Sigmoid colon (tissue), 7 donors: Measurements from ENCODE around the gene STON2. TPM values are rescaled to one million over a fixed set of nuclear protein-coding genes. Genes with fewer than 3 reads are reported as not detected.

Source experiments
- DNase-seq: peaks from one replicate; pipeline ENCODE4 v3.0.0-alpha.2; 2019
- H3K27ac ChIP-seq, 4 donors: fragments of 200-600 bp; sonication (generic); one replicate each; pipeline ENCODE4 v1.5.1; 2016 to 2019; ENCODE audit warnings: mild to moderate bottlenecking in 1 of 4
- H3K27me3 ChIP-seq, 3 donors: fragments of 200-600 bp; sonication (generic); one replicate each; pipeline ENCODE4 v1.5.1; 2019; ENCODE audit warnings: mild to moderate bottlenecking in 1 of 3
- H3K36me3 ChIP-seq, 4 donors: fragments of 200-600 bp; sonication (generic); one replicate each; pipeline ENCODE4 v1.5.1; 2016 to 2019
- H3K4me1 ChIP-seq, 4 donors: fragments of 200-600 bp; sonication (generic); one replicate each; pipeline ENCODE4 v1.5.1; 2017 to 2019
- H3K4me3 ChIP-seq, 4 donors: fragments of 200-600 bp; sonication (generic); one replicate each; pipeline ENCODE4 v1.5.1; 2017 to 2019; ENCODE audit warnings: mild to moderate bottlenecking in 2 of 4, moderate library complexity in 1 of 4
- H3K9me3 ChIP-seq, 4 donors: fragments of 200-600 bp in 3 of 4; sonication (generic) in 3 of 4; one replicate each; pipeline versions ENCODE4 v1.5.1 to v1.6.1; 2013 to 2019
- CTCF ChIP-seq, 4 experiments: fragments of 450-650 bp in 3 of 4; fragments of 200-600 bp in 1 of 4; IDR thresholded peaks; one replicate each; pipeline ENCODE4 v1.5.1; 2016 to 2019; ENCODE audit warnings: antibody characterized with exemption in 4 of 4, mild to moderate bottlenecking in 3 of 4, moderate library complexity in 2 of 4
- EP300 ChIP-seq, 4 donors: sonication (generic); formaldehyde crosslinking; IDR thresholded peaks; one replicate each; pipeline ENCODE4 v1.6.1; 2017; ENCODE audit warnings: antibody characterized with exemption in 4 of 4
- POLR2A ChIP-seq, 2 donors: fragments of 450-650 bp; IDR thresholded peaks; one replicate each; pipeline ENCODE4 v1.6.1; 2016; ENCODE audit warnings: antibody characterized with exemption in 2 of 2, mild to moderate bottlenecking in 2 of 2, moderate library complexity in 2 of 2
- POLR2AphosphoS5 ChIP-seq, 4 donors: sonication (generic); formaldehyde crosslinking; IDR thresholded peaks; one replicate each; pipeline ENCODE4 v1.6.1; 2017; ENCODE audit warnings: antibody characterized with exemption in 4 of 4
- WGBS, 2 donors: extraction: QIAGEN DNeasy Blood & Tissue Kit; methylation state at CpG; one replicate each; pipeline ENCODE4 v1.1.7; 2013; 5-methylcytosine and 5-hydroxymethylcytosine counted together
- intact Hi-C: fragments of 100-400 bp; cut with DNase I; formaldehyde crosslinking; loops from one replicate; pipeline ENCODE4 v1.15.1; 2023
- polyA plus RNA-seq, 3 donors: library from polyadenylated mRNA; stranded (reverse); fragments of 200-250 nt; gene quantifications; one replicate each; pipeline ENCODE4 v1.2.3, GENCODE V29; 2013
- total RNA-seq, 4 donors: library from RNA; depleted of rRNA; stranded (reverse); fragments of >200 nt; gene quantifications; one replicate each; pipeline ENCODE4 v1.1.0, GENCODE V29; 2016
- donor health status: healthy with polysubstance abuse.
- donor health status: Bipolar disorder and iron deficiency.
- donor health status: healthy.

Gene STON2
- total and polyA plus RNA-seq, 7 donors = 2.9 to 15.6 (median 12.2) TPM

GRCh38 chr14:81298122-81298521 is 102.0 kb downstream of the STON2 start:
- Histone ChIP-seq H3K4me3 (no peak overlapping the region), H3K4me1 (no peaks in the 10 kb centered on the region), H3K27me3 (no peaks in the 10 kb centered on the region), H3K27ac (no peak overlapping the region), H3K9me3 (no peaks in the 10 kb centered on the region), H3K36me3 (no peaks in the 10 kb centered on the region)
- DNase-seq = no peak
- intact Hi-C loops = no loop called here
- 85 to 89% methylated on average over 2 of the region's 2 CpGs for WGBS, 2 donors
- no peak for TF ChIP-seq EP300 (IDR thresholded peaks at IDR 0.05)
- TF ChIP-seq POLR2AphosphoS5 (IDR thresholded peaks at IDR 0.05) = no peak
- no peak for TF ChIP-seq POLR2A (IDR thresholded peaks at IDR 0.05)
- TF ChIP-seq CTCF (IDR thresholded peaks at IDR 0.05) = no peak

- intact Hi-C loops = no loop called here
- Histone ChIP-seq H3K27me3 (no peaks in the 10 kb centered on the region), H3K4me1 (no peaks in the 10 kb centered on the region), H3K9me3 (no peaks in the 10 kb centered on the region), H3K36me3 (no peaks in the 10 kb centered on the region), H3K4me3 (no peak overlapping the region), H3K27ac (no peak overlapping the region)
- 80 to 82% methylated on average over 4 of the region's 4 CpGs for WGBS, 2 donors
- TF ChIP-seq EP300 (IDR thresholded peaks at IDR 0.05) (no peak), POLR2AphosphoS5 (IDR thresholded peaks at IDR 0.05) (no peak), CTCF (IDR thresholded peaks at IDR 0.05) (no peak), POLR2A (IDR thresholded peaks at IDR 0.05) (no peak)
- DNase-seq = no peak
Observed at GRCh38 chr14:81295958-81296923, 103.9 kb downstream of the STON2 start.

- 44 to 75% methylated on average over 6 of the region's 6 CpGs for WGBS, 2 donors
- H3K27ac ChIP-seq = no peak overlapping the region
- H3K27me3 ChIP-seq = no peaks in the 10 kb centered on the region
- TF ChIP-seq POLR2A (IDR thresholded peaks at IDR 0.05) = no peak
- no peak for TF ChIP-seq POLR2AphosphoS5 (IDR thresholded peaks at IDR 0.05)
- TF ChIP-seq CTCF (IDR thresholded peaks at IDR 0.05) = no peak
- no peak for TF ChIP-seq EP300 (IDR thresholded peaks at IDR 0.05)
- intact Hi-C loops = no loop called here
- no peak for DNase-seq
- no peak overlapping the region for H3K4me3 ChIP-seq
- H3K9me3 ChIP-seq = no peaks in the 10 kb centered on the region
- H3K36me3 ChIP-seq = no peaks in the 10 kb centered on the region
- no peaks in the 10 kb centered on the region for H3K4me1 ChIP-seq
Observed at GRCh38 chr14:81289516-81289915, 110.6 kb downstream of the STON2 start.

- Histone ChIP-seq H3K27me3 (no peaks in the 10 kb centered on the region), H3K36me3 (no peaks in the 10 kb centered on the region), H3K4me3 (no peak overlapping the region), H3K9me3 (no peaks in the 10 kb centered on the region), H3K27ac (no peak overlapping the region), H3K4me1 (no peaks in the 10 kb centered on the region)
- intact Hi-C loops = no loop called here
- WGBS, 2 donors = 86 to 87% methylated on average over 8 of the region's 8 CpGs
- no peak for DNase-seq
- TF ChIP-seq POLR2AphosphoS5 (IDR thresholded peaks at IDR 0.05) (no peak), EP300 (IDR thresholded peaks at IDR 0.05) (no peak), POLR2A (IDR thresholded peaks at IDR 0.05) (no peak), CTCF (IDR thresholded peaks at IDR 0.05) (no peak)
Observed at GRCh38 chr14:81286574-81287370, 113.4 kb downstream of the STON2 start.
